ENCODE measurements around the gene FRMD5. TPM values are rescaled to one million over a fixed set of nuclear protein-coding genes. Genes with fewer than 3 reads are reported as not detected.

Gene FRMD5
- polyA plus RNA-seq, 1 donor from 2014 or later = 25.8 TPM

DNA sequence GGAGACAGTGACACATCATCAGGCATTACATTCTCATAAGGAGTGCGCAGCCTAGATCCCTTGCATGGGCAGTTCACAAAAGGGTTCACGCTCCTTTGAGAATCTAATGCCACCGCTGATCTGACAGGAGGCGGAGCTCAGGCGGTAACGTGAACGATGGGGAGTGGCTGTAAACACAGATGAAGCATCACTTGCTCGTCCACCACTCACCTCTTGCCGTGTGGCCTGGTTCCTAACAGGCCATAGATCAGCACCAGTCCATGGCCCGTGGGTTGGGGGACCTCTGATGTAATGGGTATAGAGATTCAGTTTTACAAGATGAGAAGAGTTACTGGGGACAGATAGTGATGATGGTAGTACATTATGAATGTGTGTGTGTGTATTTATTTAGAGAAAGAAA, 63.0 kb downstream of the FRMD5 start:
- H4K20me1 ChIP-seq (ENCODE audit: insufficient read depth) = no peaks in the 10 kb centered on the region
- H3K27ac ChIP-seq (ENCODE audit: low read length) = no peak overlapping the region
- no peak overlapping the region for H3K4me2 ChIP-seq (ENCODE audit: low read length)
- no peaks in the 10 kb centered on the region for H3K36me3 ChIP-seq (ENCODE audit: insufficient read depth, low read length)
- H3K4me3 ChIP-seq (ENCODE audit: low read length) = no peak overlapping the region
- no peaks in the 10 kb centered on the region for H3K27me3 ChIP-seq (ENCODE audit: insufficient read depth, low read depth, low read length)
- TF ChIP-seq SMC3 (conservative IDR thresholded peaks at IDR 0.05; ENCODE audit: poor library complexity) (no peak), RAD21 (conservative IDR thresholded peaks at IDR 0.05) (no peak)
- TF ChIP-seq, protein P1, sequence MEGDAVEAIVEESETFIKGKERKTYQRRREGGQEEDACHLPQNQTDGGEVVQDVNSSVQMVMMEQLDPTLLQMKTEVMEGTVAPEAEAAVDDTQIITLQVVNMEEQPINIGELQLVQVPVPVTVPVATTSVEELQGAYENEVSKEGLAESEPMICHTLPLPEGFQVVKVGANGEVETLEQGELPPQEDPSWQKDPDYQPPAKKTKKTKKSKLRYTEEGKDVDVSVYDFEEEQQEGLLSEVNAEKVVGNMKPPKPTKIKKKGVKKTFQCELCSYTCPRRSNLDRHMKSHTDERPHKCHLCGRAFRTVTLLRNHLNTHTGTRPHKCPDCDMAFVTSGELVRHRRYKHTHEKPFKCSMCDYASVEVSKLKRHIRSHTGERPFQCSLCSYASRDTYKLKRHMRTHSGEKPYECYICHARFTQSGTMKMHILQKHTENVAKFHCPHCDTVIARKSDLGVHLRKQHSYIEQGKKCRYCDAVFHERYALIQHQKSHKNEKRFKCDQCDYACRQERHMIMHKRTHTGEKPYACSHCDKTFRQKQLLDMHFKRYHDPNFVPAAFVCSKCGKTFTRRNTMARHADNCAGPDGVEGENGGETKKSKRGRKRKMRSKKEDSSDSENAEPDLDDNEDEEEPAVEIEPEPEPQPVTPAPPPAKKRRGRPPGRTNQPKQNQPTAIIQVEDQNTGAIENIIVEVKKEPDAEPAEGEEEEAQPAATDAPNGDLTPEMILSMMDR (IDR thresholded peaks at IDR 0.05; ENCODE audit: poor library complexity, severe bottlenecking) = no peak
- no peaks in the 10 kb centered on the region for H3F3A ChIP-seq (ENCODE audit: insufficient read depth, low read length, poor library complexity, severe bottlenecking)
- no peaks in the 10 kb centered on the region for H3K9me2 ChIP-seq (ENCODE audit: insufficient read depth, low read length)
- no peak overlapping the region for H3K9ac ChIP-seq (ENCODE audit: low read length)
- no peaks in the 10 kb centered on the region for H3K79me2 ChIP-seq (replicated peaks; ENCODE audit: insufficient read depth, low read length)
- H3K9me3 ChIP-seq (ENCODE audit: low read length) = no peaks in the 10 kb centered on the region
- no peak overlapping the region for H2AFZ ChIP-seq (ENCODE audit: low read depth, low read length)

DNA sequence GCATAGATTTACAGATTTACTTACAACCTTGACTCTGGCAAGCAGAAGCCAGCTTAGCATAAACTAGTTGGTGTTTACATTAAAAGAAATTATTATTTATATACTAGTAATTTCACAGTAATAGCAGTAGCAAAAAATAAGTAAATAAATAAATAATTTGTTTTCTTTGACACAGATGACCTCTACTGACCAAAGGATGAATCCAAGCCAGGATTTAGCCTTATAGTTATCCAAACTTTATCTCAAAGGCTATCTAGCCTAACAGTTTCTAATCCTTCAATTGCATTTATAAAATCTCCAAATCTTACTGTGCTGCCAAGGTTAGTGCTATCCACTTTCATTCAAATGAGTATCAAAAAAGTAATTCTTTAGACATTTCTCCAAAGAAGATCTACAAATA, 64.3 kb downstream of the FRMD5 start:
- no peaks in the 10 kb centered on the region for H3K79me2 ChIP-seq (replicated peaks; ENCODE audit: insufficient read depth, low read length)
- H3K36me3 ChIP-seq (ENCODE audit: insufficient read depth, low read length) = no peaks in the 10 kb centered on the region
- H3K9me2 ChIP-seq (ENCODE audit: insufficient read depth, low read length) = no peaks in the 10 kb centered on the region
- no peaks in the 10 kb centered on the region for H3K9me3 ChIP-seq (ENCODE audit: low read length)
- H3K9ac ChIP-seq (ENCODE audit: low read length) = no peak overlapping the region
- no peaks in the 10 kb centered on the region for H3K27me3 ChIP-seq (ENCODE audit: insufficient read depth, low read depth, low read length)
- TF ChIP-seq POLR2AphosphoS5 (IDR thresholded peaks at IDR 0.05) = no peak
- no peak for TF ChIP-seq TAF1 (IDR thresholded peaks at IDR 0.05; ENCODE audit: low read depth)
- TF ChIP-seq EP300 (conservative IDR thresholded peaks at IDR 0.05; ENCODE audit: poor library complexity, severe bottlenecking) = no peak
- TF ChIP-seq SMC3 (conservative IDR thresholded peaks at IDR 0.05; ENCODE audit: poor library complexity) = no peak
- TF ChIP-seq, protein P1 (IDR thresholded peaks at IDR 0.05; ENCODE audit: poor library complexity, severe bottlenecking) = no peak
- TF ChIP-seq MXI1 (conservative IDR thresholded peaks at IDR 0.05; ENCODE audit: poor library complexity, severe bottlenecking) = no peak
- TF ChIP-seq REST (IDR thresholded peaks at IDR 0.05; ENCODE audit: borderline replicate concordance) = no peak
- TF ChIP-seq RAD21 (conservative IDR thresholded peaks at IDR 0.05) = no peak
- TF ChIP-seq EZH2 (IDR thresholded peaks at IDR 0.05; ENCODE audit: borderline replicate concordance, insufficient read depth, low read length, poor library complexity, severe bottlenecking) = no peak
- H3F3A ChIP-seq (ENCODE audit: insufficient read depth, low read length, poor library complexity, severe bottlenecking) = no peaks in the 10 kb centered on the region
- no peak overlapping the region for H3K27ac ChIP-seq (ENCODE audit: low read length)
- no peak overlapping the region for H3K4me3 ChIP-seq (ENCODE audit: low read length)
- no peak overlapping the region for H3K4me2 ChIP-seq (ENCODE audit: low read length)
- no peak overlapping the region for H2AFZ ChIP-seq (ENCODE audit: low read depth, low read length)
- H4K20me1 ChIP-seq (ENCODE audit: insufficient read depth) = no peaks in the 10 kb centered on the region

All from neural cell (in vitro differentiated cells).